SK-N-SH treated with all-trans-retinoic acid at 6 μM for 48 hours (cell line): Measurements from ENCODE around the gene CEP290.

Source experiments
- BACH2 ChIP-seq: fragments of 250-450 bp; sonication (Bioruptor Pico); IDR thresholded peaks from 2 replicates; pipeline ENCODE4 v1.9.0; 2021; ENCODE audit warnings: mild to moderate bottlenecking, borderline replicate concordance
- OSR1 ChIP-seq: fragments of 250-450 bp; sonication (Bioruptor Pico); IDR thresholded peaks from 2 replicates; pipeline ENCODE4 v1.8.0; 2022; ENCODE audit warnings: moderate library complexity, mild to moderate bottlenecking, inconsistent platforms
- RARB ChIP-seq: fragments of 250-450 bp; sonication (Bioruptor Pico); IDR thresholded peaks from 2 replicates; pipeline ENCODE4 v1.8.0; 2021; ENCODE audit warnings: mild to moderate bottlenecking, moderate library complexity
- ZFP30 ChIP-seq: fragments of 450-650 bp; formaldehyde crosslinking; IDR thresholded peaks from 2 replicates; pipeline ENCODE4 v1.5.0; 2022; ENCODE audit warnings: mild to moderate bottlenecking, moderate library complexity
- TF ChIP-seq, protein P1 (sequence below): fragments of 250-450 bp; sonication (Bioruptor Pico); IDR thresholded peaks from 2 replicates; pipeline ENCODE4 v1.5.1; 2021; ENCODE audit warnings: mild to moderate bottlenecking, moderate library complexity
- TF ChIP-seq, protein P2 (sequence below): fragments of 250-450 bp; sonication (Bioruptor Pico); IDR thresholded peaks from 2 replicates; pipeline ENCODE4 v1.8.0; 2020; ENCODE audit warnings: mild to moderate bottlenecking, moderate library complexity, borderline replicate concordance

DNA sequence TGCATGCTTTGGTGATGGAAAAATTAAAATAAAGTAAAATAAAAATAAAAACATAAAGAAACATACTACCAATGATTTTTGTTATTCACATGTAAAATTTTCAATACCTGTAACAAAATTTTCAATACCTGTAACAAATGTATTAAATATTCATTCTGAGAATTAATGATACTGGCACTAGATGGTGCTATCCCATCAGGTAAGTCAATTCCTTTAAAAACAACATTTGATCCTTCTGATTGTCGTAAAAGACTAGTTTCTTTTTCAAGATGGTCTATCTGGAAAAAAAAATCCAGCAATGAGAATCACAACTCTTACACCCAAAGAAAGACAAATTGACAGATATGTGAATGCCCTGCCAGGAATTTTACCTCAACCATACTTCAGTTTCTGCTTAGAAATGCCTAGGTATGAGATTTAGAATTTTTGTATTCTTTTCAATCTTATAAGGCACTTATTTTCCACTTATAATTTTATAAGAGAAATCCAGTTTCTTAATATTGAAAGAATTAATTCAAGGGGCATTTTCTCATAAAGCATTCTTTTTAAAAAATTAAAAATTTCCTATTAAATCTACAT, 30.7 kb downstream of the CEP290 start:
- TF ChIP-seq, protein P1, sequence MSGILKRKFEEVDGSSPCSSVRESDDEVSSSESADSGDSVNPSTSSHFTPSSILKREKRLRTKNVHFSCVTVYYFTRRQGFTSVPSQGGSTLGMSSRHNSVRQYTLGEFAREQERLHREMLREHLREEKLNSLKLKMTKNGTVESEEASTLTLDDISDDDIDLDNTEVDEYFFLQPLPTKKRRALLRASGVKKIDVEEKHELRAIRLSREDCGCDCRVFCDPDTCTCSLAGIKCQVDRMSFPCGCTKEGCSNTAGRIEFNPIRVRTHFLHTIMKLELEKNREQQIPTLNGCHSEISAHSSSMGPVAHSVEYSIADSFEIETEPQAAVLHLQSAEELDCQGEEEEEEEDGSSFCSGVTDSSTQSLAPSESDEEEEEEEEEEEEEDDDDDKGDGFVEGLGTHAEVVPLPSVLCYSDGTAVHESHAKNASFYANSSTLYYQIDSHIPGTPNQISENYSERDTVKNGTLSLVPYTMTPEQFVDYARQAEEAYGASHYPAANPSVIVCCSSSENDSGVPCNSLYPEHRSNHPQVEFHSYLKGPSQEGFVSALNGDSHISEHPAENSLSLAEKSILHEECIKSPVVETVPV (CRISPR knock-in tag) = no peak
- TF ChIP-seq ZFP30 (CRISPR knock-in tag) = no peak
- no peak for TF ChIP-seq OSR1 (CRISPR knock-in tag)
- no peak for TF ChIP-seq BACH2 (CRISPR knock-in tag)
- TF ChIP-seq, protein P2, sequence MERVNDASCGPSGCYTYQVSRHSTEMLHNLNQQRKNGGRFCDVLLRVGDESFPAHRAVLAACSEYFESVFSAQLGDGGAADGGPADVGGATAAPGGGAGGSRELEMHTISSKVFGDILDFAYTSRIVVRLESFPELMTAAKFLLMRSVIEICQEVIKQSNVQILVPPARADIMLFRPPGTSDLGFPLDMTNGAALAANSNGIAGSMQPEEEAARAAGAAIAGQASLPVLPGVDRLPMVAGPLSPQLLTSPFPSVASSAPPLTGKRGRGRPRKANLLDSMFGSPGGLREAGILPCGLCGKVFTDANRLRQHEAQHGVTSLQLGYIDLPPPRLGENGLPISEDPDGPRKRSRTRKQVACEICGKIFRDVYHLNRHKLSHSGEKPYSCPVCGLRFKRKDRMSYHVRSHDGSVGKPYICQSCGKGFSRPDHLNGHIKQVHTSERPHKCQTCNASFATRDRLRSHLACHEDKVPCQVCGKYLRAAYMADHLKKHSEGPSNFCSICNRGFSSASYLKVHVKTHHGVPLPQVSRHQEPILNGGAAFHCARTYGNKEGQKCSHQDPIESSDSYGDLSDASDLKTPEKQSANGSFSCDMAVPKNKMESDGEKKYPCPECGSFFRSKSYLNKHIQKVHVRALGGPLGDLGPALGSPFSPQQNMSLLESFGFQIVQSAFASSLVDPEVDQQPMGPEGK (CRISPR knock-in tag) = no peak
- TF ChIP-seq RARB = no peak
